GM18951 (cell line): ENCODE results near the gene PPARA.
A peak's percentile ranks its signal among the peaks of the same experiment; 100 is the strongest.

Source experiments
- POLR2A ChIP-seq: IDR thresholded peaks from 4 replicates; pipeline ENCODE4 v1.6.1; 2011; ENCODE audit warnings: mild to moderate bottlenecking; ENCODE audit not compliant: insufficient read length, insufficient read depth; ENCODE audit errors: extremely low read depth
- in situ Hi-C: fragments of 300-500 bp; cut with MboI; formaldehyde crosslinking; loops from one replicate; pipeline ENCODE4 v1.12.0; 2022; ENCODE audit warnings: low sequenced_read_pairs, mixed read lengths, inconsistent platforms; ENCODE audit not compliant: unreplicated experiment

Gene PPARA

DNA sequence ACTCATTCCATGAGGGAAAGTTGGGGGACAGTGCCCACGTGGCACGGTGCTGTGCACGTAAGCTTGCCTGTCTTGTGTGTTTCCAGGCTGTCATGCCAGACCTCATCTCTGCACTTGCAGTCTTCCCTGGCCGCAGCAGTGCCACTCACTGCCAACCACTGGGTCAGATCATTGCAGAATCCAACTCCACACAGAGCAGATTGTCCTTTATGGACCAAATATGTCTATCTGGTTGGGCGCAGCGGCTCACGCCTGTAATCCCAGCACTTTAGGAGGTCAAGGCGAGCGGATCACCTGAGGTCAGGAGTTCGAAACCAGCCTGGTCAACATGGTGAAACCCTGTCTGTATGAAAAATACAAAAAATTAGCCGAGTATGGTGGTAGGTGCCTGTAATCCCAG lies 4.4 kb upstream of the PPARA start:
- in situ Hi-C loops, result loop anchor here (10.0 kb wide), 1 partner anchor 149 kb away; the partner anchor contains the start of gene GTSE1
- TF ChIP-seq POLR2A, result no peak

DNA sequence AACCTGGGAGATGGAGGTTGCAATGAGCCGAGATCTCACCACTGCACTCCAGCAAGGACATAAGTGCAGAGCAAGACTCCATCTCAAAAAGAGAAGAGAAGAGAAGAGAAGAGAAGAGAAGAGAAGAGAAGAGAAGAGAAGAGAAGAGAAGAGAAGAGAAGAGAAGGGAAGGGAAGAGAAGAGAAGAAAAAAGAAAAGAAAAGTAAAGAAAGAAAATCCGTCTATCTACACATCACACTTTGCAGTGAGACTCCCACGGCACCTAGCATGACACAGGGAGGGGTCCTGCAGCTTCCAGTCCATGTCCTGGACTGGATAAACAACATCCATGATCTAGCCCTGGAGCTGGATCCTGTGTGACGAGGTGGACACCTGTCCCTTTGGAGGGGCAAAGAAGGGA lies 4.0 kb upstream of the PPARA start:
- in situ Hi-C loops, result loop anchor here (10.0 kb wide), 1 partner anchor 148 kb away; the partner anchor contains the start of gene GTSE1
- no peak for TF ChIP-seq POLR2A

DNA sequence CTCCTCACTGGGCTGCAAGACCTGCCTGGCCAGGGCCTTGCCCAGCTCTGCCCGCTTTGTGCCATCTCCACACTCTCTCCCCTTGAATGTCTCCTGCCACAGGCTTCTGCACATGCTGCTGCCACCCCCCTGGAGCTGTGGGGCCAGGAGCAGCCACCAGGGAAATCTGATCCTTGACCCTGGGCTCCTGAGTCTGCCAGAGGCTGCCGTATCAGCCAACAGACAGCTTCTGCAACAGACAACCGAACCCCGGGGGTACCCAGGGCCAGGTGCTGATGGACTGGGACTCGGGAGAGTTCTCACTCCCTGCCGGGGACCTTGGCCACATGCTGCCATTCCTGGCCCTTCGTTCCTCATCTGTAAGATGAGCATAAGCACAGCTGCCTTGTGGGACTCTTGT lies 3.3 kb upstream of the PPARA start:
- in situ Hi-C loops, result loop anchor here (10.0 kb wide), 1 partner anchor 148 kb away; the partner anchor contains the start of gene GTSE1
- no peak for TF ChIP-seq POLR2A

DNA sequence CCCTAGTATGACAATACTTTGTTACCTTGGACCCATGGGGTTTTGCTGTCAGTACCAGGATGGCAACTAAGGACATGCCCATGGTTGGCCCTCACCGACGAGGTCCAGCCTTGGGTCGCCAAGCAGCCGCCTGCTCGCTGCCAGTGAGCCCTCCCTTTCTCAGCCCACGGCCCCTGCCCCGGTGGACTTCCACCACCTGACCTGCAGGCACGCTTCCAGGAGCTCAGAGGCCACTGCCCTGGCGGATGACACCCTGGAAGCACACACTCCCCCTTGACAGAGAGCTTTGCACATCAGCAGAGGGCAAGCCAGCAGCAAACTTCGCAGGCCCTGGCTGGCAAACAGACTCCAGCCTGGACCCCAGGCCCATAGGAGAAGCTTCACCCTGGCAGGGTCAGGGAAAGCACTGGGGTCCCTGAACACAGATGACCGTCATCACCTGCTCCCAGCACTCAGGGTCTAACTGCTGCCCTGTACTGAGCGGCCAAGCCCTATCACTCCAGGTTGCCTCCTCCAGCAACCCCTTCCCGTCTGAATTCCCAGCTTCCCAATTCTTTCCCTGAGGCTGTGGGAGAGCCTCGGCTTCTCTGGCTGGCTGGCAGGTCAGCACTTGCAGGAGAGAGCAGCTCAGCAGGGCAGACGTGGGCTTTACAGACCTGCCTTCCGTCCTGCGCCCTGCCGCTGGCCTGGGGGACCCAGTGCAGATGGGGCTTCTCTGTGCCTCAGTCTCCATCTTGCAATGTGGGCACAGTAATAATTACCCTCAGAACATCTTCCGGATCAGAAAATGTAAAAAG lies 2.7 kb upstream of the PPARA start:
- in situ Hi-C loops, result loop anchor here (10.0 kb wide), 1 partner anchor 147 kb away; the partner anchor contains the start of gene GTSE1
- no peak for TF ChIP-seq POLR2A

DNA sequence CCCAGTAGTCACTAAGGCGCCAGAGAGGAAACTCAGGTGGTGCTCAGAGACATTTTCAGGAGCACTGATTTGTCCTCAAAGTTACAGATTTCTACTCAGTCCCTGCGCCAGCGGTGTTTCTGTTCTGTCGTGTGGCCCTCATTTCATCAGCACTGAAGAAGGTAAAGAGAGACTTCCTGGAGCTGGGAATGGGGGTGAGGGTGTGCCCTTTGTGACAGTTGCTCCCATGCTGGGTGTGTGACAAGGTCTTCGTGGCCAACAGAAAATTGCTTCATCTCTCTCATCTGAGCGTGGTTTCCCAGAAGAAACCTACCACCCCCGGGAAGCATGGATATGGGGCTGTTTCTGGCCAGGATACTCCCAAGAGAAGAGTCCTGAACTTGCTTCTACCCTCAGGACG lies 2.0 kb upstream of the PPARA start:
- in situ Hi-C loops, result loop anchor here (10.0 kb wide), 1 partner anchor 146 kb away; the partner anchor contains the start of gene GTSE1
- TF ChIP-seq POLR2A, result no peak

DNA sequence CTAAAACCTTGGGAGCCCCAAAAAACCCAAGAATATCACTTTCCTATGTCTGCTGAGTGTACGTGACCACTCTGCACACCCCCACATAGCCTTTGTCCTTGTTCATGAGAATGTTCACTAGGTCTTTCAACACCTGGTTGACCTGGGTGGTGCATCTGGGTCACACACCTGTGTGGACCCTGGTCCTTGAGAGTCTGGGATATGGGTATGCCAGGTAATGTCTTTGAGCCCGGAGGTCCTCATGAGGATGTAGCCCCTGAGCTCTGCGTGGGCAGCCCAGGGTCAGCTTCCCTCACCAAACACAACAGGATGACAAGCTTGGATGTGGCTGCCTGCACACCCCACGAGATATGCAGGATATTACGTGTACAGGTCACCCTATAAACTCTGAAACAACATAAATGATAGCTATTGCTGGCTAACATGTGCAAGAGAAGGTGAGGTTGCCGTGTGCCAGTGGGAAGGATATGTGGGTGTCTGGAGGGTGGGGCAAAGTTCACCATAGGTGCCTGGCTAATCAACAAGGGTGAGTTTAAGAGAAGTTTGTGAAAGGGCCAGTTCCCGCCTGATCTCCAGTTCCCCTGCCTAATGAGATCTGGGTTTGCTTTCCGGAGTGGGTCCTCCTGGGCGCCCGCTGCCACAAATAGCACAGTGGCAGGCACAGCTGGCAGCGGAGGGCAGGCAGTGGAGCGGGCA lies 1.4 kb upstream of the PPARA start:
- no peak for TF ChIP-seq POLR2A
- in situ Hi-C loops, result loop anchor here (10.0 kb wide), 1 partner anchor 146 kb away; the partner anchor contains the start of gene GTSE1

DNA sequence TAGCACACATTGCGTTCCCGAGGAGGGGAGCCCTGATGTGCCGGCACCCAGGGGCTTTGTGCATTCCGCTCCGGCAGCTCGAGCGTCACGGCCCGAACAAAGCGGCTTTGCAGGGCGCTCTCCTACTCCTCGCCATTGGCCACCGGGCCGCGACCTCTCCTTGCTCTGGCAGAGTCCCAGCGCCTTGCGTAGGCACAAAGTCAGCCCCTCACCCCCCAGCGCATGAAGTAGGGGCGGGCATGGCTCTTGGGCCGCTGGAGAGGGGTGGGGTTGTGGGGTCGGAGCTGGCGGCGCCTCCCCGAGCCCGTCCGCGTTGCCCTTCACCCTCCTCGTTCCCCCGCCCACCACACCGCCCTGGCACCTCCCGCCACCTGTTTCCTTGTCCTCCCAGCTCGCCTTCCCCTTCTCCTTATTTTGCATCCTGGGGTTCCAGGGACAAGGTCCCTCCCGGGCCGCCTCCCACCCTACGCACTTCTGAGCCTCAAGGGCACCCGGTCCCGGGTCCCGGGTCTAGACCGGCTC lies 753 bp upstream of the PPARA start:
- in situ Hi-C loops, result loop anchor here (10.0 kb wide), 1 partner anchor 145 kb away; the partner anchor contains the start of gene GTSE1
- TF ChIP-seq POLR2A, result no peak

DNA sequence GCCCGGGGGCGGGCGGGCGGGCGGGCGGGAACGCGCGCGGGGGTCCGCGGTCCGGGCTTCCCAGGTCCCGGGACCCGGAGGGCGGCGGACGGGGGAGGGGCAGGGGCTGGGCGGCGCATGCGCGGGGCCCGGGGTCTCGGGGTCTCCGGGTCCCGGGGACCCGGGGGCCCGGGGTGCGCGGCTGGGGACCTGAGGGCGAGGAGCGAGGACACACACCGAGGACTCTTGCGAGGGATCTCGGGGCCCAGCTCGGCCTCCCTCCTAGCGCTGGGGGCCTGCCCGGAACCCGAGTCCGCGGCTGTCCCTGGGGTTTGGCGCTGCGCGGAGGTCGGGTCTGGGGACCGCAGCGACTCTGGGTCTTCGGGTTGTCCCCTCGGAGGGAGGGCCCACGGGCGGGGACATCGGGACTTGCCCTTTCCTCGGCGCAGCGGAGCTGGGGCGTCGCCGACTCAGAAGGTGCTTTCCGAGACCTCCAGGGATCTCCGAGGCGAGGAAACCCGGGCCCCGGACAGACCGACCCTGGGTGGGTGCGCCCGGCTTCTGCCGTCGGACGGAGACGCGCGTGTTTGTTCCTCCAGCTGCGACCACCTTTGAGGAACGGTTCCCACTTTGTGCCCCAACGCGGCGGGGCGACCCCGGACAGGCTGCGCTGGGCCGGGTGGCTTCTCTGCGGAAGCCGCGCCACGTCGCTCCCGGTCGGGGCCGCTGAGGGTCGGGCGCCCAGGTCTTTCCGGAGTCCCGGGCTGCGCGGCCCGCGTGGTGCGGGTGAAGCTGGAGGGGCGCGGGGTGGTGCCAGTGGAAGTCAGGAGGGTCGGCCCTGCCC lies 540 bp downstream of the PPARA start:
- in situ Hi-C loops, result no loop called here
- peak; percentile 38 for TF ChIP-seq POLR2A

DNA sequence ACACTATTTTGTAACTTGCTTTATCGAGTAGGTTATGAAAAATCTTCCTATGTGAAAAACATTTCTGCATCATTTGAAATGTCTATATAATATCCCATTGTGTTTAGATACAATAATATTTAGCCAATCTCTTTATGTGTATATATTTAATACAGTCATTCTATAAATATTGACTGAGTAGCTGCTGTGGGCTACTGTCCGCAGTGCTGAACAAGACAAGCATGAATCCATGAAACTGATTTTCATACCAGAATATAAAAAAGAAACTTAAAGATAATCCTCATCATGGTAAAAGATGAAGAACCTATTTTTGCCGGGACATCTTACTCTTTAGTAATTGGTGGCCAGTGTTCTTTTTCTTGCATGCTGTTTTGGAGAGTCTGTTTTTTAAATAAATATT lies 3.6 kb downstream of the PPARA start:
- in situ Hi-C loops, result no loop called here
- TF ChIP-seq POLR2A, result no peak

DNA sequence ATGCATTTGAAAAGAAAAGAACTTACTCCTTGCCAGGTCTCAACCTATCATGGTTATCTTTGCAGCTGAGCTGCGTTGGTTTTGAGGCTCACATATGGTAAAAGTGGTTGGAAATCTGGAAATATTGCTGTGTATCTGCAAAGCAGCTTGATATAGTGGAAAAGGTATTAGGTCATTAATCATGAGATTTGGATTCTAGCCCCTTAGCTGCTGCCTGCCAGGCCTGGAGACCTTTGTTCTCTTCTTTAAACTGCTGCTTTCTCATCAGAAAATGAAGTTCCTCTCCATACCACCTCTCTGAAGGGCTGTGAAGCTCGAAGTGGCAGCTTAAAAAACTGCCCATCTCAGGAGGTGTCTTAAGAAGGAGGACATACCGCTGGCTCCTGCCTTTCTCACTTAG lies 5.7 kb downstream of the PPARA start:
- in situ Hi-C loops, result no loop called here

DNA sequence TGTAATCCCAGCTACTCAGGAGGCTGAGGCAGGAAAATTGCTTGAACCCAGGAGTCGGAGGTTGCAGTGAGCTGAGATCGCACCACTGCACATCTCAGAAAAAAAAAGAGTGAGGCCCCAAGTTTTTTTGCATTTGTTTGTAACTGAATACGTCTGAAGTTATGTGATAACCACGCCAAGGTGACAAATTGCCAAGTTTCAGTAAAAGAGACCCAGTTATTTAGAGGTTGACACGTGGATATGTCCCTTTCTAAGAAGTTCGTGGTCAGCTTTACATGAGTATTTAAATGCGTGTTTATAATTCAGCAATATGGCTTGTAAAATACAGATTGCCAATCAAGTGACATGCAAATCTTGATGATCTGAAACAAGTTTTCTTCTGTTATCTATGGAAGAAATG lies 8.0 kb downstream of the PPARA start:
- in situ Hi-C loops, result no loop called here
- TF ChIP-seq POLR2A, result no peak

More for the DNA sequence above, 5.7 kb downstream of the PPARA start:
- TF ChIP-seq POLR2A, result no peak

DNA sequence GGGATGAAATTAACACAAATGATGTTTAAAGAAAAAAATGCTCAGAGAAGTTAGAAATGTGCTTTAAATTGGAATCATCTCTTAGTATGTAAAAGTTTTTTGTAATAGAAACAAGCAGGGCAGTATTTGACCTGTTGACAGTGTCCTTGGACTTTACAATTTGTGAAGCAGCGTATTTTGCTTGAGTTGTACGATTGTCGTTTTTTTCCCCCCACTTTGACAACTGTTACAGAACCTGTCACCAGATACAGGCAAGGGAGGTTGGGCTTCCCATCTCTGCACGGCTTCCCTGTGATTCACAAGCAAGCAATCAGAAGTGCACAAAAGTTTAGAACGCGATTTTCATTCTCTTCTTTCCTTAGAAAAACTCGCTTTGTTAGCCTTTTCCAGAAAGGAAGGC lies 8.9 kb downstream of the PPARA start:
- in situ Hi-C loops, result no loop called here
- TF ChIP-seq POLR2A, result no peak

DNA sequence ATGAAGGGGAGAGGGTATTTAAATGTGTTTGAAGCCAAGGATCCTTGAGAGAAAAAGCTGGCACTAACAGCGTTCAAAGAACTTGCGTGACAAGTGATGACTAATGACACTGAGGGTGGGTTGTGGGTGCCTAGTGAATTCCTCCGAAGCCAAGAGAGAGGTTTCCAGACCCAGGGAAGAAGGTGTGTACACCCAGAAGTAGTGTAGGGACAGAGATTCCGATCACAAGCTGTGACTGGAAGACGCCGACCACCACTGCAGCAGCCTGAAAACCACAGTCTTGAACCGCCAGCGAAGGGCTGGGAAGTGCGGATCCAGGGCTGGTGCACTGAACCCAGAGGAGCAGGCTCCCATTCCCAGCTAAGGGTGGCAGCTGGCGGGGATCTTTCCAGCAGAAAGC lies 9.5 kb downstream of the PPARA start:
- TF ChIP-seq POLR2A, result no peak
- in situ Hi-C loops, result no loop called here
